Panc1 (cell line): ENCODE data around the gene RIPPLY3.
"Not testable (repeated sequence)": the region's sequence is repeated elsewhere in the genome, so short reads cannot be mapped to it uniquely, and the experiment has no call there.

Experiments used
- CTCF ChIP-seq: fragments of 450-650 bp; IDR thresholded peaks from 2 replicates; pipeline ENCODE4 v1.5.1; 2017; ENCODE audit warnings: mild to moderate bottlenecking
- POLR2AphosphoS5 ChIP-seq: IDR thresholded peaks from 2 replicates; pipeline ENCODE4 v1.6.1; 2012; ENCODE audit warnings: mild to moderate bottlenecking, low read depth, low read length, moderate library complexity
- REST ChIP-seq, 2 experiments: IDR thresholded peaks; 2 replicates each; pipeline ENCODE4 v1.6.1; 2011 to 2012; ENCODE audit warnings: low read depth in 2 of 2, control low read depth in 1 of 2, low read length in 1 of 2, mild to moderate bottlenecking in 1 of 2, moderate library complexity in 1 of 2; ENCODE audit not compliant: insufficient read depth in 1 of 2
- SIN3A ChIP-seq: IDR thresholded peaks from 2 replicates; pipeline ENCODE4 v1.6.1; 2012; ENCODE audit warnings: low read depth, mild to moderate bottlenecking, low read length, moderate library complexity, borderline replicate concordance; ENCODE audit not compliant: insufficient read depth
- TCF7L2 ChIP-seq: IDR thresholded peaks from 2 replicates; pipeline ENCODE4 v1.6.1; 2011; ENCODE audit warnings: mild to moderate bottlenecking, low read depth, low read length, inconsistent platforms

GRCh38 chr21:37034394-37034793 lies 27.9 kb downstream of the RIPPLY3 start:
- not testable (repeated sequence) for TF ChIP-seq CTCF; POLR2AphosphoS5; REST (IDR thresholded peaks at IDR 0.05; ENCODE audit: insufficient read depth in 1 of 2, low read depth in 2 of 2, low read length in 1 of 2); TCF7L2; SIN3A
